Neural progenitor cell (in vitro differentiated cells): ENCODE data around the gene CDC42SE2. TPM values are rescaled to one million over a fixed set of nuclear protein-coding genes. Genes with fewer than 3 reads are reported as not detected.

ENCODE experiments used
- DNase-seq: peaks from one replicate; pipeline ENCODE4 v3.0.0-alpha.2; 2016; ENCODE audit warnings: low spot score
- H2AFZ ChIP-seq: fragments of 200-600 bp; sonication (generic); replicated peaks from 2 replicates; pipeline ENCODE4 v1.6.1; 2016; ENCODE audit warnings: antibody characterized with exemption
- H3F3A ChIP-seq: fragments of 200-600 bp; sonication (generic); 2 replicates; pipeline ENCODE4 v1.6.1; 2016; ENCODE audit warnings: antibody characterized with exemption, low read depth
- H3K27ac ChIP-seq: fragments of 200-600 bp; sonication (generic); 2 replicates; pipeline ENCODE4 v1.5.1; 2016; ENCODE audit warnings: mild to moderate bottlenecking
- H3K27me3 ChIP-seq: fragments of 200-600 bp; sonication (generic); 2 replicates; pipeline ENCODE4 v1.6.1; 2016; ENCODE audit warnings: mild to moderate bottlenecking, moderate library complexity
- H3K36me3 ChIP-seq: fragments of 200-600 bp; sonication (generic); 2 replicates; pipeline ENCODE4 v1.5.1; 2016
- H3K4me1 ChIP-seq: fragments of 200-600 bp; sonication (generic); 2 replicates; pipeline ENCODE4 v1.6.1; 2016; ENCODE audit warnings: mixed run types
- H3K4me2 ChIP-seq: fragments of 200-600 bp; sonication (generic); 2 replicates; pipeline ENCODE4 v1.6.1; 2016
- H3K4me3 ChIP-seq: fragments of 200-600 bp; sonication (generic); 2 replicates; pipeline ENCODE4 v1.5.1; 2016
- H3K79me2 ChIP-seq: fragments of 200-600 bp; sonication (generic); 2 replicates; pipeline ENCODE4 v1.6.1; 2016; ENCODE audit warnings: low read depth
- H3K9ac ChIP-seq: fragments of 200-600 bp; sonication (generic); 2 replicates; pipeline ENCODE4 v1.6.1; 2016
- H3K9me3 ChIP-seq: fragments of 200-600 bp; sonication (generic); 2 replicates; pipeline ENCODE4 v1.5.1; 2016; ENCODE audit warnings: low read depth
- H4K20me1 ChIP-seq: fragments of 200-600 bp; sonication (generic); 2 replicates; pipeline ENCODE4 v1.6.1; 2016; ENCODE audit warnings: low read depth
- H3K27ac Mint-ChIP-seq: 3 replicates; pipeline ENCODE4 v1.8.0; 2021; ENCODE audit warnings: mixed read lengths
- H3K27me3 Mint-ChIP-seq: 2 replicates; pipeline ENCODE4 v1.8.0; 2022; ENCODE audit warnings: low read depth, mild to moderate bottlenecking, inconsistent platforms, moderate library complexity, mixed read lengths; ENCODE audit not compliant: insufficient read depth
- H3K36me3 Mint-ChIP-seq: 3 replicates; pipeline ENCODE4 v1.8.0; 2021; ENCODE audit warnings: mixed read lengths
- H3K4me1 Mint-ChIP-seq: 3 replicates; pipeline ENCODE4 v1.8.0; 2021; ENCODE audit warnings: mixed read lengths
- H3K4me3 Mint-ChIP-seq: 3 replicates; pipeline ENCODE4 v1.8.0; 2021; ENCODE audit warnings: mild to moderate bottlenecking, moderate library complexity, mixed read lengths
- H3K9me3 Mint-ChIP-seq: 3 replicates; pipeline ENCODE4 v1.8.0; 2020; ENCODE audit warnings: mixed read lengths
- CTCF ChIP-seq: fragments of 200-600 bp; sonication (generic); IDR thresholded peaks from 2 replicates; pipeline ENCODE4 v1.5.1; 2017; ENCODE audit warnings: antibody characterized with exemption, mild to moderate bottlenecking
- EZH2 ChIP-seq: fragments of 200-600 bp; sonication (generic); IDR thresholded peaks from 2 replicates; pipeline ENCODE4 v1.6.1; 2017; ENCODE audit warnings: antibody characterized with exemption, mild to moderate bottlenecking, moderate library complexity
- EZH2phosphoT487 ChIP-seq: fragments of 200-600 bp; sonication (generic); IDR thresholded peaks from 2 replicates; pipeline ENCODE4 v1.6.1; 2017; ENCODE audit warnings: antibody characterized with exemption
- total RNA-seq: library from RNA; depleted of rRNA; stranded (reverse); fragments of >200 nt; gene quantifications from 2 replicates; pipeline ENCODE4 v1.2.3, GENCODE V29; 2015; ENCODE audit warnings: low replicate concordance

The CDC42SE2 gene
- total RNA-seq, 1 donor from 2014 or later: 79.9 TPM

GRCh38 chr5:131316822-131317221 lies 53.0 kb downstream of the CDC42SE2 start:
- peaks cover 69% of the 10 kb centered on the region for H3K79me2 ChIP-seq
- no peak overlapping the region for H3K27ac ChIP-seq
- no peak overlapping the region for H3K4me3 Mint-ChIP-seq
- H3K27ac Mint-ChIP-seq: no peak overlapping the region
- H3K27me3 ChIP-seq: no peaks in the 10 kb centered on the region
- no peak overlapping the region for H3K4me2 ChIP-seq
- no peaks in the 10 kb centered on the region for H3K9me3 ChIP-seq
- H3K27me3 Mint-ChIP-seq: peaks cover 6% of the 10 kb centered on the region
- no peaks in the 10 kb centered on the region for H4K20me1 ChIP-seq
- peaks cover 3% of the 10 kb centered on the region for H3F3A ChIP-seq
- no peak overlapping the region for H2AFZ ChIP-seq
- no peaks in the 10 kb centered on the region for H3K36me3 ChIP-seq
- H3K4me1 Mint-ChIP-seq: peaks cover 11% of the 10 kb centered on the region
- peaks cover 45% of the 10 kb centered on the region for H3K9me3 Mint-ChIP-seq
- no peak overlapping the region for H3K4me3 ChIP-seq
- H3K4me1 ChIP-seq: peaks cover 14% of the 10 kb centered on the region
- no peak for DNase-seq
- no peak for TF ChIP-seq EZH2
- TF ChIP-seq CTCF: no peak
- TF ChIP-seq EZH2phosphoT487: no peak
- no peak overlapping the region for H3K9ac ChIP-seq
- peaks cover 43% of the 10 kb centered on the region for H3K36me3 Mint-ChIP-seq

GRCh38 chr5:131318455-131318854 lies 54.6 kb downstream of the CDC42SE2 start:
- Histone ChIP-seq H3K27me3 (no peaks in the 10 kb centered on the region), H3K4me2 (no peak overlapping the region), H4K20me1 (no peaks in the 10 kb centered on the region), H3K9me3 (no peaks in the 10 kb centered on the region), H3F3A (no peaks in the 10 kb centered on the region), H2AFZ (no peak overlapping the region), H3K4me1 (peaks cover 18% of the 10 kb centered on the region), H3K9ac (no peak overlapping the region), H3K27ac (no peak overlapping the region), H3K36me3 (no peaks in the 10 kb centered on the region), H3K79me2 (peaks cover 63% of the 10 kb centered on the region), H3K4me3 (no peak overlapping the region)
- Mint-ChIP-seq H3K4me3 (no peak overlapping the region), H3K27me3 (no peaks in the 10 kb centered on the region), H3K4me1 (peaks cover 17% of the 10 kb centered on the region), H3K36me3 (peaks cover 45% of the 10 kb centered on the region), H3K27ac (no peak overlapping the region), H3K9me3 (peaks cover 42% of the 10 kb centered on the region)
- no peak for TF ChIP-seq EZH2phosphoT487
- TF ChIP-seq CTCF: no peak
- TF ChIP-seq EZH2: no peak
- DNase-seq: no peak

GRCh38 chr5:131321066-131321465 lies 57.2 kb downstream of the CDC42SE2 start:
- Mint-ChIP-seq H3K27ac (no peak overlapping the region), H3K4me3 (no peak overlapping the region), H3K4me1 (peaks cover 27% of the 10 kb centered on the region), H3K9me3 (peaks cover 31% of the 10 kb centered on the region), H3K27me3 (no peaks in the 10 kb centered on the region), H3K36me3 (peaks cover 41% of the 10 kb centered on the region)
- Histone ChIP-seq H3K9me3 (no peaks in the 10 kb centered on the region), H3K9ac (no peak overlapping the region), H4K20me1 (no peaks in the 10 kb centered on the region), H3K27me3 (no peaks in the 10 kb centered on the region), H2AFZ (no peak overlapping the region), H3K4me2 (no peak overlapping the region), H3F3A (no peaks in the 10 kb centered on the region), H3K36me3 (no peaks in the 10 kb centered on the region), H3K79me2 (peaks cover 63% of the 10 kb centered on the region), H3K4me1 (peaks cover 29% of the 10 kb centered on the region), H3K4me3 (no peak overlapping the region), H3K27ac (no peak overlapping the region)
- TF ChIP-seq EZH2phosphoT487 (no peak), EZH2 (no peak), CTCF (no peak)
- DNase-seq: no peak
